ENCODE results near the gene TMEM94. TPM values are rescaled to one million over a fixed set of nuclear protein-coding genes. Genes with fewer than 3 reads are reported as not detected.

Gene TMEM94
- total RNA-seq, 1 experiment from 2014 or later, result 109 TPM

DNA sequence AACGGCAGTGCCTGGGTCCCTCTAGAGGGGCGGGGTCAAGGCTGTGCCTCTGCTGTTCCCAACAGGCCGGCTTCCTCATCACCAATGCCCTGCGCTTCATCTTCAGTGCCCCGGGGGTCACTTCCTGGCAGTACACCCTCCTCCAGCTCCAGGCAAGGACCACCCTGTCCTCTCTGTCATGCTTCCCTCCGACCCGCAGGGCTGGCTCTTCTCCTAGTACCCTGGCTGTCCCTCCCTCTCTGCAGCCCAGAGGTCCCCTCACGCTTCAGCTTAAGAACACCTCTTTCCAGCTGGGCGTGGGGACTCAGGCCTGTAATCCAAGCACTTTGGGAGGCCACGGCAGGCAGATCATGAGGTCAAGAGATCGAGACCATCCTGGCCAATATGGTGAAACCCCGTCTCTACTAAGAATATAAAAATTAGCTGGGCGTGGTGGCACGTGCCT, 33.1 kb downstream of the TMEM94 start:
- intact Hi-C loops (cut with micrococcal nuclease; ENCODE audit: unreplicated experiment), result no loop called here
- H3K9me3 ChIP-seq, result no peaks in the 10 kb centered on the region
- H3K27me3 Mint-ChIP-seq (ENCODE audit: insufficient read depth, unreplicated experiment), result no peaks in the 10 kb centered on the region
- CTCF ChIA-PET, result no interaction called here
- H3K4me1 ChIP-seq, result no peaks in the 10 kb centered on the region
- H3K27ac Mint-ChIP-seq (ENCODE audit: unreplicated experiment), result no peak overlapping the region
- BruUV-seq (replicated peaks), result no TSS peak
- no peak overlapping the region for H3K4me3 ChIP-seq (ENCODE audit: low read depth, low read length)
- H3K4me3 Mint-ChIP-seq (ENCODE audit: unreplicated experiment), result no peak overlapping the region
- H3K4me1 Mint-ChIP-seq (ENCODE audit: low read depth, unreplicated experiment), result peaks cover 7% of the 10 kb centered on the region
- H3K36me3 Mint-ChIP-seq (ENCODE audit: insufficient read depth, unreplicated experiment), result peaks cover 10% of the 10 kb centered on the region
- H3K36me3 ChIP-seq (ENCODE audit: control insufficient read depth, insufficient read depth, low read length), result peaks cover 2% of the 10 kb centered on the region
- TF ChIP-seq, protein P1, sequence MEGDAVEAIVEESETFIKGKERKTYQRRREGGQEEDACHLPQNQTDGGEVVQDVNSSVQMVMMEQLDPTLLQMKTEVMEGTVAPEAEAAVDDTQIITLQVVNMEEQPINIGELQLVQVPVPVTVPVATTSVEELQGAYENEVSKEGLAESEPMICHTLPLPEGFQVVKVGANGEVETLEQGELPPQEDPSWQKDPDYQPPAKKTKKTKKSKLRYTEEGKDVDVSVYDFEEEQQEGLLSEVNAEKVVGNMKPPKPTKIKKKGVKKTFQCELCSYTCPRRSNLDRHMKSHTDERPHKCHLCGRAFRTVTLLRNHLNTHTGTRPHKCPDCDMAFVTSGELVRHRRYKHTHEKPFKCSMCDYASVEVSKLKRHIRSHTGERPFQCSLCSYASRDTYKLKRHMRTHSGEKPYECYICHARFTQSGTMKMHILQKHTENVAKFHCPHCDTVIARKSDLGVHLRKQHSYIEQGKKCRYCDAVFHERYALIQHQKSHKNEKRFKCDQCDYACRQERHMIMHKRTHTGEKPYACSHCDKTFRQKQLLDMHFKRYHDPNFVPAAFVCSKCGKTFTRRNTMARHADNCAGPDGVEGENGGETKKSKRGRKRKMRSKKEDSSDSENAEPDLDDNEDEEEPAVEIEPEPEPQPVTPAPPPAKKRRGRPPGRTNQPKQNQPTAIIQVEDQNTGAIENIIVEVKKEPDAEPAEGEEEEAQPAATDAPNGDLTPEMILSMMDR (IDR thresholded peaks at IDR 0.05; ENCODE audit: insufficient read depth in 1 of 2, low read depth in 1 of 2, low read length in 1 of 2, severe bottlenecking in 1 of 2, unreplicated experiment in 1 of 2), result no peak
- no peaks in the 10 kb centered on the region for H3K27me3 ChIP-seq (replicated peaks; ENCODE audit: control insufficient read depth, insufficient read depth, low read length)
- POLR2A ChIA-PET, result no interaction called here
- no peaks in the 10 kb centered on the region for H3K9me3 Mint-ChIP-seq (ENCODE audit: unreplicated experiment)
- DNase-seq, result no peak

DNA sequence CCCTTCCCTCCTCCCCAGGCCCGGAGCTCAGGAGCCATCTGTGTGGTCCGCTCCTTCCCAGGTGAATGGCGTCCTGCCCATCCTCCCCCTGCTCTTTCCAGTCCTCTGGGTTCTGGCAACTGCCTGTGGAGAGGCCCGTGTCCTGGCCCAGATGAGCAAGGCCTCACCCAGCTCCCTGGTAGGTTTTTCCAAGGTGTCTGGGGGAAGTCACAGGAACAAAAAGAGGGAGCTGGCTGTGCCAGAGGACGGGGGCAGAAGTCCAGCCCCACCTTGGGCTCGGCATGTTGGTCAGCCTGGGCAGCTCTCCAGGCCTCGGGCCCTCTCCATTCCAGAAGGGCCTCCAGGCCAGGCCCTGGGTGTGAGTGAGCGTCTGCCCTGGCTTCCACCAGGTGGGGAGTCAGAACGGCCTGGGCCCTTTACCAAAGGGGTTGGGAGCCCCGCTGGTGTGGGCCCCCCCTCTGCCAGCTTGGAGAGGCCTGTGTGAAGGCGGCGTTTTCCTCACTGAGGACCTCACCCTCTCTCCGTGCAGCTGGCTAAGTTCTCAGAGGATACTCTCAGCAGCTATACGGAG, 33.8 kb downstream of the TMEM94 start:
- BruUV-seq (replicated peaks), result no TSS peak
- H3K27ac Mint-ChIP-seq (ENCODE audit: unreplicated experiment), result no peak overlapping the region

DNA sequence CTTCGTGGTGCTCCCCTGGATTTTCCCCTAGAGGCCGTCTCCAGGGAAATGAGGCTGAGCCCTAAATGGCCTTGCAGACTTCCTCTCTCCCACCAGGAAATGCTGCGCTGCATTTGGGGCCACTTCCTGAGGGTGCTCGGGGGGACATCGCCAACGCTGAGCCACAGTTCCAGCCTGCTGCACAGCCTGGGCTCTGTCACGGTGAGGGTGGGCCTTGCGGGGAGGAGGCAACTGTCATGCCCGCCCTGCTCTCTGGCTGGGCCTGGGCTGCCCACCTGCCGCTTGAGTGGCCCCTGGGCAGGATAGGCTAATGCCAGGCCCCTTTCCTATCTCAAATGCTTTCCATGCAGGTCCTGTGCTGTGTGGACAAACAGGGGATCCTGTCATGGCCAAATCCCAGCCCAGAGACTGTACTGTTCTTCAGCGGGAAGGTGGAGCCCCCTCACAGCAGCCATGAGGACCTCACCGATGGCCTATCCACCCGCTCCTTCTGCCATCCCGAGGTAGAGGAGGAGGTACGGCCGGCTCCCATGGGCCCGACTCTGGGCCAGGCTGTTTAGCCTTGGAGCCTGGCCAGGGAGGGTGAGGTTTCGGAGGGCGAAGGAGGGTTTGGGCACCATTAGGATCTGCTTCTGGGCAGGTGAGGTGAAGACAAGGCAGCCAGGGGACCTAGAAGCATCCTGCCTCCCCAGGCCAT, 34.7 kb downstream of the TMEM94 start:
- H3K36me3 ChIP-seq (ENCODE audit: control insufficient read depth, insufficient read depth, low read length), result peaks cover 2% of the 10 kb centered on the region

More for the DNA sequence above, 33.8 kb downstream of the TMEM94 start:
- Histone ChIP-seq H3K4me3 (ENCODE audit: low read depth, low read length) (no peak overlapping the region), H3K27me3 (replicated peaks; ENCODE audit: control insufficient read depth, insufficient read depth, low read length) (no peaks in the 10 kb centered on the region), H3K4me1 (no peaks in the 10 kb centered on the region), H3K9me3 (no peaks in the 10 kb centered on the region), H3K36me3 (ENCODE audit: control insufficient read depth, insufficient read depth, low read length) (peaks cover 2% of the 10 kb centered on the region)
- no peak overlapping the region for H3K4me3 Mint-ChIP-seq (ENCODE audit: unreplicated experiment)
- peaks cover 7% of the 10 kb centered on the region for H3K4me1 Mint-ChIP-seq (ENCODE audit: low read depth, unreplicated experiment)
- peaks cover 11% of the 10 kb centered on the region for H3K36me3 Mint-ChIP-seq (ENCODE audit: insufficient read depth, unreplicated experiment)
- CTCF ChIA-PET, result no interaction called here
- TF ChIP-seq, protein P1 (IDR thresholded peaks at IDR 0.05; ENCODE audit: insufficient read depth in 1 of 2, low read depth in 1 of 2, low read length in 1 of 2, severe bottlenecking in 1 of 2, unreplicated experiment in 1 of 2), result no peak
- H3K9me3 Mint-ChIP-seq (ENCODE audit: unreplicated experiment), result no peaks in the 10 kb centered on the region
- intact Hi-C loops (cut with micrococcal nuclease; ENCODE audit: unreplicated experiment), result no loop called here
- no peak for DNase-seq
- no peaks in the 10 kb centered on the region for H3K27me3 Mint-ChIP-seq (ENCODE audit: insufficient read depth, unreplicated experiment)
- POLR2A ChIA-PET, result no interaction called here

More for the DNA sequence above, 34.7 kb downstream of the TMEM94 start:
- TF ChIP-seq, protein P1 (IDR thresholded peaks at IDR 0.05; ENCODE audit: insufficient read depth in 1 of 2, low read depth in 1 of 2, low read length in 1 of 2, severe bottlenecking in 1 of 2, unreplicated experiment in 1 of 2), result no peak
- no peaks in the 10 kb centered on the region for H3K9me3 Mint-ChIP-seq (ENCODE audit: unreplicated experiment)
- DNase-seq, result no peak
- no peak overlapping the region for H3K27ac Mint-ChIP-seq (ENCODE audit: unreplicated experiment)
- peaks cover 19% of the 10 kb centered on the region for H3K36me3 Mint-ChIP-seq (ENCODE audit: insufficient read depth, unreplicated experiment)
- H3K4me1 Mint-ChIP-seq (ENCODE audit: low read depth, unreplicated experiment), result peaks cover 7% of the 10 kb centered on the region
- intact Hi-C loops (cut with micrococcal nuclease; ENCODE audit: unreplicated experiment), result no loop called here
- BruUV-seq (replicated peaks), result no TSS peak
- Histone ChIP-seq H3K9me3 (no peaks in the 10 kb centered on the region), H3K27me3 (replicated peaks; ENCODE audit: control insufficient read depth, insufficient read depth, low read length) (no peaks in the 10 kb centered on the region), H3K4me3 (ENCODE audit: low read depth, low read length) (no peak overlapping the region), H3K4me1 (no peaks in the 10 kb centered on the region)
- H3K4me3 Mint-ChIP-seq (ENCODE audit: unreplicated experiment), result no peak overlapping the region
- no peaks in the 10 kb centered on the region for H3K27me3 Mint-ChIP-seq (ENCODE audit: insufficient read depth, unreplicated experiment)
- POLR2A ChIA-PET, result no interaction called here
- CTCF ChIA-PET, result no interaction called here
